HCT116 (cell line): Measurements from ENCODE around the gene MARCHF7. TPM values are rescaled to one million over a fixed set of nuclear protein-coding genes. Genes with fewer than 3 reads are reported as not detected.

Experiments
- ATAC-seq: fragments of 200-7000 bp; cut with Tn5 transposase; 2 replicates; pipeline ENCODE4 v1.9.1; 2020; ENCODE audit warnings: mild to moderate bottlenecking, moderate library complexity
- BruUV-seq: library from RNA; stranded (reverse); fragments of 400-500 nt; replicated peaks from 2 replicates; lab custom pipeline; 2021; lab: Mats Ljungman, UMichigan
- CTCF ChIA-PET: fragments of 300-600 bp; sonication (Branson Sonifier 250); formaldehyde crosslinking; loops from one replicate; lab custom pipeline; 2021; ENCODE audit warnings: antibody characterized with exemption; lab: Charles Lee
- POLR2A ChIA-PET: fragments of 300-600, 350-600 bp; sonication (Branson Sonifier 250); formaldehyde crosslinking; loops from one replicate; lab custom pipeline; 2021; ENCODE audit warnings: antibody characterized with exemption; lab: Charles Lee
- RAD21 ChIA-PET, 2 experiments: fragments of 300-600 bp; sonication (Branson Sonifier 250); formaldehyde crosslinking; loops; one replicate each; lab custom pipeline; 2023; ENCODE audit warnings: low total read pairs in 2 of 2; ENCODE audit not compliant: uncharacterized antibody in 2 of 2, unreplicated experiment in 2 of 2, low non-redundant PET in 1 of 2; lab: Charles Lee
- DNase-seq: peaks from one replicate; pipeline ENCODE4 v3.0.0-alpha.2; 2010; ENCODE audit warnings: low read depth, low spot score
- H2AFZ ChIP-seq: fragments of 200-600 bp; shearing (Covaris generic), sonication (generic); 2 replicates; pipeline ENCODE4 v1.6.1; 2017; ENCODE audit warnings: low read depth, mixed run types, mixed read lengths, antibody characterized with exemption, low read length; ENCODE audit not compliant: poor library complexity, severe bottlenecking
- H3K27ac ChIP-seq: 2 replicates; pipeline ENCODE4 v1.5.1; 2012; ENCODE audit warnings: low read depth, low read length
- H3K27me3 ChIP-seq: fragments of 200-600 bp; sonication (generic); 2 replicates; pipeline ENCODE4 v1.6.1; 2016; ENCODE audit warnings: mixed run types, low read length, mixed read lengths; ENCODE audit not compliant: insufficient read depth
- H3K36me3 ChIP-seq, 2 experiments: fragments of 200-500 bp in 1 of 2; fragments of 200-600 bp in 1 of 2; sonication (Bioruptor generic) in 1 of 2; sonication (generic) in 1 of 2; 2 replicates each; pipeline versions ENCODE4 v1.5.1 to v1.6.1; 2014 to 2016; ENCODE audit warnings: low read length in 2 of 2, inconsistent platforms in 1 of 2, mixed read lengths in 1 of 2, mixed run types in 1 of 2; ENCODE audit not compliant: insufficient read depth in 2 of 2, control insufficient read depth in 1 of 2
- H3K4me1 ChIP-seq, 2 experiments: fragments of 200-600 bp in 1 of 2; sonication (generic) in 1 of 2; 2 replicates each; pipeline versions ENCODE4 v1.5.1 to v1.6.1; 2012 to 2017; ENCODE audit warnings: low read length in 2 of 2, inconsistent platforms in 1 of 2, mild to moderate bottlenecking in 1 of 2, mixed read lengths in 1 of 2, mixed run types in 1 of 2, moderate library complexity in 1 of 2; ENCODE audit not compliant: insufficient read depth in 2 of 2, control insufficient read depth in 1 of 2
- H3K4me2 ChIP-seq: fragments of 200-600 bp; sonication (generic); 2 replicates; pipeline ENCODE4 v1.6.1; 2017; ENCODE audit warnings: mixed run types, low read length, mixed read lengths
- H3K4me3 ChIP-seq, 2 experiments: fragments of 200-600 bp in 1 of 2; sonication (generic) in 1 of 2; replicated peaks in 1 of 2; 2 replicates each; pipeline ENCODE4 v1.5.1; 2011 to 2016; ENCODE audit warnings: low read length in 2 of 2, control low read depth in 1 of 2, low read depth in 1 of 2, mild to moderate bottlenecking in 1 of 2, mixed read lengths in 1 of 2, mixed run types in 1 of 2
- H3K79me2 ChIP-seq: fragments of 200-600 bp; sonication (generic); 2 replicates; pipeline ENCODE4 v1.6.1; 2017; ENCODE audit warnings: mild to moderate bottlenecking, mixed run types, low read length, moderate library complexity, mixed read lengths; ENCODE audit not compliant: insufficient read depth
- H3K9ac ChIP-seq: fragments of 200-600 bp; sonication (generic); 2 replicates; pipeline ENCODE4 v1.6.1; 2016; ENCODE audit warnings: low read length, mixed read lengths
- H3K9me2 ChIP-seq: fragments of 200-600 bp; sonication (generic), shearing (Covaris generic); 2 replicates; pipeline ENCODE4 v1.6.1; 2017; ENCODE audit warnings: mixed run types, mild to moderate bottlenecking, moderate library complexity; ENCODE audit not compliant: insufficient read depth
- H3K9me3 ChIP-seq, 2 experiments: fragments of 200-500 bp in 1 of 2; fragments of 200-600 bp in 1 of 2; sonication (Bioruptor generic) in 1 of 2; sonication (generic) in 1 of 2; 2 replicates each; pipeline ENCODE4 v1.6.1; 2014 to 2017; ENCODE audit warnings: low read length in 2 of 2, mixed read lengths in 2 of 2, inconsistent platforms in 1 of 2, low read depth in 1 of 2, mild to moderate bottlenecking in 1 of 2, mixed run types in 1 of 2, moderate library complexity in 1 of 2; ENCODE audit not compliant: control insufficient read depth in 1 of 2, insufficient read depth in 1 of 2
- H4K20me1 ChIP-seq: fragments of 200-600 bp; sonication (generic), shearing (Covaris generic); 2 replicates; pipeline ENCODE4 v1.6.1; 2017; ENCODE audit warnings: mixed run types, mild to moderate bottlenecking, moderate library complexity; ENCODE audit not compliant: insufficient read depth
- ATF3 ChIP-seq: IDR thresholded peaks from 2 replicates; pipeline ENCODE4 v1.6.1; 2012
- CBX3 ChIP-seq: IDR thresholded peaks from 2 replicates; pipeline ENCODE4 v1.6.1; 2012; ENCODE audit warnings: low read depth
- CTCF ChIP-seq, 3 experiments: fragments of 200-600 bp in 1 of 3; sonication (generic) in 1 of 3; IDR thresholded peaks in 2 of 3; conservative IDR thresholded peaks in 1 of 3; 2 replicates each; pipeline ENCODE4 v1.5.1; 2012 to 2017; ENCODE audit warnings: low read depth in 2 of 3, low read length in 2 of 3, antibody characterized with exemption in 1 of 3, borderline replicate concordance in 1 of 3, control low read depth in 1 of 3, mild to moderate bottlenecking in 1 of 3, mixed read lengths in 1 of 3, mixed run types in 1 of 3, moderate library complexity in 1 of 3; ENCODE audit not compliant: insufficient read depth in 1 of 3
- EGR1 ChIP-seq: IDR thresholded peaks from 2 replicates; pipeline ENCODE4 v1.6.1; 2012; ENCODE audit warnings: low read depth
- ELF1 ChIP-seq: IDR thresholded peaks from 2 replicates; pipeline ENCODE4 v1.6.1; 2012; ENCODE audit warnings: low read depth, borderline replicate concordance
- EZH2 ChIP-seq: fragments of 200-600 bp; sonication (generic); IDR thresholded peaks from 2 replicates; pipeline ENCODE4 v1.6.1; 2017; ENCODE audit warnings: antibody characterized with exemption, mixed run types
- EZH2phosphoT487 ChIP-seq: fragments of 200-600 bp; IDR thresholded peaks from 2 replicates; pipeline ENCODE4 v1.6.1; 2018; ENCODE audit warnings: antibody characterized with exemption, borderline replicate concordance
- FOSL1 ChIP-seq: IDR thresholded peaks from 2 replicates; pipeline ENCODE4 v1.6.1; 2012; ENCODE audit warnings: low read depth
- POLR2AphosphoS5 ChIP-seq: IDR thresholded peaks from 2 replicates; pipeline ENCODE4 v1.6.1; 2011; ENCODE audit warnings: mild to moderate bottlenecking, low read depth, low read length, moderate library complexity
- RAD21 ChIP-seq: IDR thresholded peaks from 2 replicates; pipeline ENCODE4 v1.6.1; 2012; ENCODE audit warnings: low read depth, mild to moderate bottlenecking
- SIN3A ChIP-seq: IDR thresholded peaks from 2 replicates; pipeline ENCODE4 v1.6.1; 2012; ENCODE audit warnings: low read depth
- SP1 ChIP-seq: IDR thresholded peaks from 2 replicates; pipeline ENCODE4 v1.6.1; 2012; ENCODE audit warnings: low read depth
- SRF ChIP-seq: IDR thresholded peaks from 2 replicates; pipeline ENCODE4 v1.6.1; 2012; ENCODE audit warnings: low read depth
- ZBTB33 ChIP-seq: IDR thresholded peaks from 2 replicates; pipeline ENCODE4 v1.6.1; 2011; ENCODE audit warnings: mild to moderate bottlenecking, low read length, moderate library complexity; ENCODE audit not compliant: insufficient replicate concordance; ENCODE audit errors: extremely low read depth
- ZFX ChIP-seq: fragments of 450-650 bp; IDR thresholded peaks from 2 replicates; pipeline ENCODE4 v1.6.1; 2017
- ZNF274 ChIP-seq: fragments of 200-500 bp; sonication (Bioruptor generic); IDR thresholded peaks from 2 replicates; pipeline ENCODE4 v1.6.1; 2014; ENCODE audit warnings: mild to moderate bottlenecking, low read depth, low read length, inconsistent platforms
- intact Hi-C: fragments of 100-400 bp; cut with micrococcal nuclease; formaldehyde crosslinking; loops from 2 replicates; pipeline ENCODE4 v1.10.0; 2022
- total RNA-seq: library from RNA; stranded (reverse); gene quantifications from one replicate; pipeline ENCODE4 v1.2.1, GENCODE V29; 2021; ENCODE audit not compliant: unreplicated experiment

The MARCHF7 gene
- total RNA-seq, 1 experiment from 2014 or later: 65.9 TPM

- BruUV-seq: no TSS peak
- TF ChIP-seq SRF (no peak), ZFX (no peak), EGR1 (no peak), POLR2AphosphoS5 (no peak), RAD21 (no peak), ZNF274 (no peak), ATF3 (no peak), ELF1 (no peak), SIN3A (no peak), FOSL1 (no peak), EZH2 (no peak), CBX3 (no peak), EZH2phosphoT487 (no peak), SP1 (no peak), ZBTB33 (no peak), CTCF (IDR thresholded peaks at IDR 0.05 in 2 of 3, conservative IDR thresholded peaks at IDR 0.05 in 1 of 3; ENCODE audit: borderline replicate concordance in 1 of 3, insufficient read depth in 1 of 3, low read depth in 2 of 3, low read length in 2 of 3) (no peak)
Measured at GRCh38 chr2:159706385-159706980, 5.8 kb upstream of the MARCHF7 start.

More at GRCh38 chr2:159706385-159706980, 5.8 kb upstream of the MARCHF7 start:
- intact Hi-C loops: no loop called here
- no peaks in the 10 kb centered on the region for H3K9me3 ChIP-seq
- H3K27ac ChIP-seq: no peak overlapping the region
- H3K36me3 ChIP-seq: no peaks in the 10 kb centered on the region
- H3K4me1 ChIP-seq: peaks cover 2 to 7% of the 10 kb centered on the region in 2 experiments; a peak in 3 of 4 replicates
- no peak overlapping the region for H3K9ac ChIP-seq
- POLR2A ChIA-PET: no interaction called here
- DNase-seq: no peak
- CTCF ChIA-PET: no interaction called here
- no peak overlapping the region for H3K4me2 ChIP-seq
- RAD21 ChIA-PET: no interaction called here
- no peaks in the 10 kb centered on the region for H3K79me2 ChIP-seq
- H3K4me3 ChIP-seq: no peak overlapping the region
- H3K27me3 ChIP-seq: no peaks in the 10 kb centered on the region
- H4K20me1 ChIP-seq: no peaks in the 10 kb centered on the region
- H2AFZ ChIP-seq: no peak overlapping the region
- no peaks in the 10 kb centered on the region for H3K9me2 ChIP-seq
- ATAC-seq: no peak
